WERI-Rb-1 (cell line): Measurements from ENCODE around the gene UNC5A.
"Not testable (repeated sequence)": the region's sequence is repeated elsewhere in the genome, so short reads cannot be mapped to it uniquely, and the experiment has no call there.

ENCODE experiments used
- DNase-seq: peaks from one replicate; pipeline ENCODE4 v3.0.0-alpha.2; 2020
- H3K27ac ChIP-seq: fragments of 250-450 bp; sonication (Bioruptor Pico); 2 replicates; pipeline ENCODE4 v1.5.1; 2020; ENCODE audit warnings: mild to moderate bottlenecking, moderate library complexity
- H3K27me3 ChIP-seq: fragments of 250-450 bp; sonication (Bioruptor Pico); 2 replicates; pipeline ENCODE4 v1.5.1; 2021; ENCODE audit warnings: mild to moderate bottlenecking, low read depth, moderate library complexity; ENCODE audit not compliant: insufficient read depth, severe bottlenecking
- H3K36me3 ChIP-seq: fragments of 250-450 bp; sonication (Bioruptor Pico); 2 replicates; pipeline ENCODE4 v1.5.1; 2020; ENCODE audit warnings: mild to moderate bottlenecking, moderate library complexity
- H3K4me3 ChIP-seq: 2 replicates; pipeline ENCODE4 v1.5.1; 2011; ENCODE audit warnings: low read depth, mild to moderate bottlenecking, control low read depth, low read length
- H3K9me3 ChIP-seq: fragments of 250-450 bp; sonication (Bioruptor Pico); 2 replicates; pipeline ENCODE4 v1.5.1; 2021; ENCODE audit warnings: mild to moderate bottlenecking, moderate library complexity; ENCODE audit not compliant: severe bottlenecking
- TF ChIP-seq, protein P1 (sequence below): IDR thresholded peaks from 2 replicates; pipeline ENCODE4 v1.5.1; 2011; ENCODE audit warnings: low read depth, mild to moderate bottlenecking, control low read depth, inconsistent platforms, low read length

The UNC5A gene

DNA sequence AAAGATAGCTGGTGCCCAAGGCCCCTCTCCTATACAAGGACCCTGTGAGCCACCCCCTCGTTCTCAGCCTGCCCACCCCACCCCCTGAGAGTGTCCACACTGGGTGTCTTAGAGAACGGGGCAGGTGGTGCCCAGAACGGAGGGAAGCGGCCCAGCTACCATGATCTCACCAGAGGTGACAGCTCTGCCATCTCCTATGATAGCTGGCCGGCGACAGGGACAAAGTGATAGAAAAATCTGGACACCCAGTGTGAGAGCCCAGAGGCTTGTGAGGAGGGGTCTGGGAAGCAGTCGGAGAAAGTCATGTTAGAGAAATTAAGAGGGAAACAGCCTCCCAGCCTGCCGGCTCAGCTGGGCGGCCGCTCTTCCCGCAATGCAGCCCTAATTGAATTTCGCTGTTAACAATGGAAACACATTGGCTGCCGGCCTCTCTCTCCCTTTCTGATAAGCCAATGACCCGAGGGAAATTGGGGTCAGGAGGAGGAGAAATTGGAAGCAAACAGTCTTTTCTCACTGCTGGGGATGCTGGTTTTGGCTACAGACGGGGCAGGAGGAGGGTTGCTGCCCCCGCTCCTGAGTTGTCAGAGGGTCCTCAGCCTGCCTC is 56.5 kb downstream of the UNC5A start:
- no peak for DNase-seq
- Histone ChIP-seq H3K27ac (no peak overlapping the region), H3K36me3 (no peaks in the 10 kb centered on the region), H3K27me3 (no peaks in the 10 kb centered on the region), H3K4me3 (no peak overlapping the region), H3K9me3 (no peaks in the 10 kb centered on the region)
- TF ChIP-seq, protein P1, sequence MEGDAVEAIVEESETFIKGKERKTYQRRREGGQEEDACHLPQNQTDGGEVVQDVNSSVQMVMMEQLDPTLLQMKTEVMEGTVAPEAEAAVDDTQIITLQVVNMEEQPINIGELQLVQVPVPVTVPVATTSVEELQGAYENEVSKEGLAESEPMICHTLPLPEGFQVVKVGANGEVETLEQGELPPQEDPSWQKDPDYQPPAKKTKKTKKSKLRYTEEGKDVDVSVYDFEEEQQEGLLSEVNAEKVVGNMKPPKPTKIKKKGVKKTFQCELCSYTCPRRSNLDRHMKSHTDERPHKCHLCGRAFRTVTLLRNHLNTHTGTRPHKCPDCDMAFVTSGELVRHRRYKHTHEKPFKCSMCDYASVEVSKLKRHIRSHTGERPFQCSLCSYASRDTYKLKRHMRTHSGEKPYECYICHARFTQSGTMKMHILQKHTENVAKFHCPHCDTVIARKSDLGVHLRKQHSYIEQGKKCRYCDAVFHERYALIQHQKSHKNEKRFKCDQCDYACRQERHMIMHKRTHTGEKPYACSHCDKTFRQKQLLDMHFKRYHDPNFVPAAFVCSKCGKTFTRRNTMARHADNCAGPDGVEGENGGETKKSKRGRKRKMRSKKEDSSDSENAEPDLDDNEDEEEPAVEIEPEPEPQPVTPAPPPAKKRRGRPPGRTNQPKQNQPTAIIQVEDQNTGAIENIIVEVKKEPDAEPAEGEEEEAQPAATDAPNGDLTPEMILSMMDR: no peak

DNA sequence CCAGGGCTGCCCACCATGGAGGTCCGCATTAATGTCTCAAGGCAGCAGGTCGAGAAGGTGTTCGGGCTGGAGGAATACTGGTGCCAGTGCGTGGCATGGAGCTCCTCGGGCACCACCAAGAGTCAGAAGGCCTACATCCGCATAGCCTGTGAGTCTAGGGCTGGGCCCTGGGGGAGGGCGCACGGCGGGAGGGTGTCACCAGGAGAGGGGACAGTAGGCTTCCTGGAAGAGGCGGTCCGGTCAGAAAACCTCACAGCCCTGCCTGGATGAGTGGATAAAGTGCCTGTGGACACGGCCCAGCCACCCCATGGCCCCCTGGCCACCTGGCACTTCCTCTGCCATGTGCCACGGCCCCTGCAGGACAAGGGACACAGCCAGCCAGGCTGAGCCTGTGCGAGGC is 57.8 kb downstream of the UNC5A start:
- H3K27ac ChIP-seq: no peak overlapping the region
- H3K27me3 ChIP-seq: no peaks in the 10 kb centered on the region
- no peaks in the 10 kb centered on the region for H3K36me3 ChIP-seq
- TF ChIP-seq, protein P1: no peak
- no peaks in the 10 kb centered on the region for H3K9me3 ChIP-seq
- no peak for DNase-seq
- no peak overlapping the region for H3K4me3 ChIP-seq

DNA sequence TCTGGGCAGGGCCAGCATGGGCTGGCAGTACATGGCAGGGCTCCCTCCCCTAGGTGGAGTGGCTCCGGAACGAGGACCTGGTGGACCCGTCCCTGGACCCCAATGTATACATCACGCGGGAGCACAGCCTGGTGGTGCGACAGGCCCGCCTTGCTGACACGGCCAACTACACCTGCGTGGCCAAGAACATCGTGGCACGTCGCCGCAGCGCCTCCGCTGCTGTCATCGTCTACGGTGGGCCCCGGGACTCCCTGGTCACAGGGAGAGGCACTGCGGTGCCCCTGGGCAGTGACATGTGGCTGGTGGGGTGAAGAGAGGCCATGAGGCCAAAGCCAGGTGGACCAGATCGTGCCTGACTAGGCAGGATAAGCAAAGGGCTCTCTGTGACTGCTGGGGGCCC is 58.4 kb downstream of the UNC5A start:
- Histone ChIP-seq H3K36me3 (no peaks in the 10 kb centered on the region), H3K4me3 (no peak overlapping the region), H3K27ac (peak overlapping the region; percentile 34), H3K9me3 (no peaks in the 10 kb centered on the region), H3K27me3 (no peaks in the 10 kb centered on the region)
- TF ChIP-seq, protein P1: no peak
- DNase-seq: peak; percentile 21

DNA sequence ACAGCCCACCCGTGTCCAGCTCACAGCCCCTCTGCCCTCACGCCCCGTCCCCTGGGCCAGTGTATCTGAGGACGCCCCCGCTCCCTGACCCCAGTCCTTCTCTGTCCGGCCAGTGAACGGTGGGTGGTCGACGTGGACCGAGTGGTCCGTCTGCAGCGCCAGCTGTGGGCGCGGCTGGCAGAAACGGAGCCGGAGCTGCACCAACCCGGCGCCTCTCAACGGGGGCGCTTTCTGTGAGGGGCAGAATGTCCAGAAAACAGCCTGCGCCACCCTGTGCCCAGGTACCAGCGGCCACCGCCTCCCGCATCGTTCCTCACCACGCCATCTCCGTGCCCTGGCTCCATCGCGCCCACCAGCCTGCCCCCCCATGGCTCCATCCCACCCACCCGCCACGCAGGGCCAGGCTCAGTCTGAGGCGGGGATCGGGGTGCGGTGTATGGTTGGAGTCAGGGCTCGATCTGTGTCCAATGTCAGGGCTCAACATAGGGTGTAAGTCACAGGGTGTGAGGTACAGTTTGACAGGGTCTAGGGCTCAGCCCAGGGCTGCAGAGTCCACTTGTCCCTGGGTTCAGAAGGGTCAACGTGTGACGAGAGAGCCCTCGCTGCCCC is 59.2 kb downstream of the UNC5A start:
- Histone ChIP-seq H3K27me3 (no peaks in the 10 kb centered on the region), H3K27ac (peak overlapping the region; percentile 34; the same call in 1 of the 2 replicates), H3K36me3 (no peaks in the 10 kb centered on the region), H3K4me3 (no peak overlapping the region), H3K9me3 (no peaks in the 10 kb centered on the region)
- TF ChIP-seq, protein P1: no peak
- no peak for DNase-seq

DNA sequence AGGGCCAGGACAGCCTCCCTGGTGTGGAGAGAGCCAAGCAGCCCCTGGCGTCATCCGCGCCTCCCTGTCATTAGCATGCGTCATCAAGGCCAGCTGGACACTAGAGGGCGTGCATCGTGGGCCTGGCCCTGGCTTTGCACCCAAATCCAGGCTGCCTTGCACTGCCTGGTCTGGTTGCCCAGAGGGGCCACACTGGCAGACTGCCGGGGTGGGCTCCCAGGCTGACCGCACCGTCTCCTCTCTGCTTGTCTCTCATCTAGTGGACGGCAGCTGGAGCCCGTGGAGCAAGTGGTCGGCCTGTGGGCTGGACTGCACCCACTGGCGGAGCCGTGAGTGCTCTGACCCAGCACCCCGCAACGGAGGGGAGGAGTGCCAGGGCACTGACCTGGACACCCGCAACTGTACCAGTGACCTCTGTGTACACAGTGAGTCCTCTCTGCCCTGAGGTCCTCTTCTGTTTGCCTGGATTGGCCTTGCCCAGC is 59.8 kb downstream of the UNC5A start:
- Histone ChIP-seq H3K36me3 (no peaks in the 10 kb centered on the region), H3K4me3 (no peak overlapping the region), H3K27me3 (no peaks in the 10 kb centered on the region), H3K27ac (no peak overlapping the region), H3K9me3 (no peaks in the 10 kb centered on the region)
- TF ChIP-seq, protein P1: peak; percentile 79
- peak; percentile 71 for DNase-seq

DNA sequence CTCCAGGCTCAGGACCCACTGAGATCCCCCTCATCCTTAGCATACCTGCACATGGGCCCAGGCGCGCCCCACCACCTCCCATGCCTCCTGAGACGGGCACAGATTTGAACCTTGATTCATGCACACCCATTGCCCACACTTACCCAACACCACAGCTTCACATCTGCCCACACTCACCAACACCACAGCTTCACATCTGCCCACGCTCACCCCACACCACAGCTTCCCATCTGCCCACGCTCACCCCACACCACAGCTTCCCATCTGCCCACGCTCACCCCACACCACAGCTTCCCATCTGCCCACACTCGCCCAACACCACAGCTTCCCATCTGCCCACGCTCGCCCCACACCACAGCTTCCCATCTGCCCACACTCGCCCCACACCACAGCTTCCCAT is 60.3 kb downstream of the UNC5A start:
- DNase-seq, H3K27me3 ChIP-seq, H3K27ac ChIP-seq, H3K4me3 ChIP-seq, H3K9me3 ChIP-seq, H3K36me3 ChIP-seq: not testable (repeated sequence)

DNA sequence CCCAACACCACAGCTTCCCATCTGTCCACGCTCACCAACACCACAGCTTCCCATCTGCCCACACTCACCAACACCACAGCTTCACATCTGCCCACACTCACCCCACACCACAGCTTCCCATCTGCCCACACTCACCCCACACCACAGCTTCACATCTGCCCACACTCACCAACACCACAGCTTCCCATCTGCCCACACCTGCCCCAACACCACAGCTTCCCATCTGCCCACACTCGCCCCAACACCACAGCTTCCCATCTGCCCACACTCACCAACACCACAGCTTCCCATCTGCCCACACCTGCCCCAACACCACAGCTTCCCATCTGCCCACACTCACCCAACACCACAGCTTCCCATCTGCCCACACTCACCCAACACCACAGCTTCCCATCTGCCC is 62.2 kb downstream of the UNC5A start:
- H3K27ac ChIP-seq, H3K4me3 ChIP-seq, H3K27me3 ChIP-seq, H3K9me3 ChIP-seq, H3K36me3 ChIP-seq, DNase-seq: not testable (repeated sequence)

DNA sequence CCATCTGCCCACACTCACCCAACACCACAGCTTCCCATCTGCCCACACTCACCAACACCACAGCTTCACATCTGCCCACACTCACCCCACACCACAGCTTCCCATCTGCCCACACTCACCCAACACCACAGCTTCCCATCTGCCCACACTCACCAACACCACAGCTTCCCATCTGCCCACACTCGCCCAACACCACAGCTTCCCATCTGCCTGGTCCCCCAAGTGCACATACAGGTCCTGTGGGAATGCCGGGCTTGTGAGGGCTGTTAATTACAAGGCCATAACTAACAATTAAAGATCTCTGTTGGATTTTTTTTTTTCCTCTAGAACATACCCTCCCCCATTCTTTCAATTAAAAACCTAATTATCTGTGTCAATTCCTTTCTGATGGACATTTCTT is 62.7 kb downstream of the UNC5A start:
- H3K9me3 ChIP-seq, H3K36me3 ChIP-seq, H3K27me3 ChIP-seq, H3K4me3 ChIP-seq, H3K27ac ChIP-seq, DNase-seq: not testable (repeated sequence)
